Body of pancreas (tissue), 4 donors: Measurements from ENCODE around the gene PLEKHA6.

Experiments used
- CTCF ChIP-seq, 7 experiments: fragments of 450-650 bp in 4 of 7; fragments of 200-600 bp in 3 of 7; sonication (generic) in 3 of 7; IDR thresholded peaks; one replicate each; pipeline ENCODE4 v1.5.1; 2016 to 2019; ENCODE audit warnings: antibody characterized with exemption in 7 of 7
- POLR2A ChIP-seq, 3 donors: fragments of 450-650 bp; IDR thresholded peaks; one replicate each; pipeline ENCODE4 v1.6.1; 2016; ENCODE audit warnings: antibody characterized with exemption in 3 of 3, mild to moderate bottlenecking in 2 of 3

GRCh38 chr1:204265665-204266064, 94.1 kb downstream of the PLEKHA6 start:
- TF ChIP-seq CTCF (IDR thresholded peaks at IDR 0.05) (no peak), POLR2A (IDR thresholded peaks at IDR 0.05) (no peak)
